ENCODE data around the gene ANXA10. TPM values are rescaled to one million over a fixed set of nuclear protein-coding genes. Genes with fewer than 3 reads are reported as not detected.
"Not testable (repeated sequence)": the region's sequence is repeated elsewhere in the genome, so short reads cannot be mapped to it uniquely, and the experiment has no call there.

The ANXA10 gene
- total and polyA plus RNA-seq, 2 experiments from 2014 or later, result 0.22 to 0.44 TPM

- peak overlapping the region; percentile 33 for H3K4me2 ChIP-seq (ENCODE audit: unreplicated experiment)
- H3K9me3 ChIP-seq (ENCODE audit: low read depth), result no peaks in the 10 kb centered on the region
- no peak overlapping the region for H3K4me3 ChIP-seq
- no peaks in the 10 kb centered on the region for H3K27me3 ChIP-seq (replicated peaks; ENCODE audit: insufficient read depth)
- no peaks in the 10 kb centered on the region for H3K79me2 ChIP-seq (ENCODE audit: insufficient read depth)
- H3K4me1 ChIP-seq (ENCODE audit: insufficient read depth), result peaks cover 37% of the 10 kb centered on the region
- no peaks in the 10 kb centered on the region for H3K9me2 ChIP-seq (ENCODE audit: insufficient read depth)
- no peaks in the 10 kb centered on the region for H3K36me3 ChIP-seq (ENCODE audit: low read depth)
- H4K20me1 ChIP-seq (ENCODE audit: insufficient read depth), result no peaks in the 10 kb centered on the region
- H2AFZ ChIP-seq, result no peak overlapping the region
- H3K27ac ChIP-seq, result peak overlapping the region; percentile 12; the same call in 1 of the 2 replicates
- 0% methylated on average over 1 of the region's 1 CpG for WGBS, 2 experiments (ENCODE audit: low coverage in 1 of 2, low lambda C conversion rate in 2 of 2, missing lambda C conversion rate in 2 of 2)
- in situ Hi-C loops (cut with MboI), result no loop called here
- H3F3A ChIP-seq (ENCODE audit: insufficient read depth), result peaks cover 31% of the 10 kb centered on the region
- no peak overlapping the region for H3K9ac ChIP-seq
- DNase-seq, result peak; percentile 52
- no peak for TF ChIP-seq EZH2 (IDR thresholded peaks at IDR 0.05; ENCODE audit: insufficient read depth, poor library complexity, severe bottlenecking)
These were observed 5.9 kb downstream of the ANXA10 start for GRCh38 chr4:168098248-168098717.

- no peaks in the 10 kb centered on the region for H3K36me3 ChIP-seq (ENCODE audit: low read depth)
- H3K9me3 ChIP-seq (ENCODE audit: low read depth), result no peaks in the 10 kb centered on the region
- H3K79me2 ChIP-seq (ENCODE audit: insufficient read depth), result no peaks in the 10 kb centered on the region
- H2AFZ ChIP-seq, result no peak overlapping the region
- WGBS, 2 experiments (ENCODE audit: low coverage in 1 of 2, low lambda C conversion rate in 2 of 2, missing lambda C conversion rate in 2 of 2), result 80 to 83% methylated on average over 3 of the region's 3 CpGs
- H3K27ac ChIP-seq, result no peak overlapping the region
- H3K9ac ChIP-seq, result no peak overlapping the region
- in situ Hi-C loops (cut with MboI), result no loop called here
- H3K9me2 ChIP-seq (ENCODE audit: insufficient read depth), result no peaks in the 10 kb centered on the region
- H3K27me3 ChIP-seq (replicated peaks; ENCODE audit: insufficient read depth), result no peaks in the 10 kb centered on the region
- no peaks in the 10 kb centered on the region for H4K20me1 ChIP-seq (ENCODE audit: insufficient read depth)
- H3K4me1 ChIP-seq (ENCODE audit: insufficient read depth), result peaks cover 37% of the 10 kb centered on the region
- DNase-seq, result no peak
- H3F3A ChIP-seq (ENCODE audit: insufficient read depth), result peaks cover 31% of the 10 kb centered on the region
- no peak for TF ChIP-seq EZH2phosphoT487 (IDR thresholded peaks at IDR 0.05; ENCODE audit: insufficient read depth, low read depth)
- TF ChIP-seq EZH2 (IDR thresholded peaks at IDR 0.05; ENCODE audit: insufficient read depth, poor library complexity, severe bottlenecking), result no peak
- H3K4me2 ChIP-seq (ENCODE audit: unreplicated experiment), result no peak overlapping the region
- no peak overlapping the region for H3K4me3 ChIP-seq
These were observed 6.9 kb downstream of the ANXA10 start for GRCh38 chr4:168099195-168099594.

GRCh38 chr4:168101026-168101425 is 8.7 kb downstream of the ANXA10 start:
- DNase-seq, result no peak
- Histone ChIP-seq H3K36me3 (ENCODE audit: low read depth) (no peaks in the 10 kb centered on the region), H3K27ac (no peak overlapping the region), H4K20me1 (ENCODE audit: insufficient read depth) (no peaks in the 10 kb centered on the region), H2AFZ (no peak overlapping the region), H3K4me1 (ENCODE audit: insufficient read depth) (peaks cover 31% of the 10 kb centered on the region), H3F3A (ENCODE audit: insufficient read depth) (peaks cover 27% of the 10 kb centered on the region), H3K9ac (no peak overlapping the region), H3K9me3 (ENCODE audit: low read depth) (no peaks in the 10 kb centered on the region), H3K9me2 (ENCODE audit: insufficient read depth) (no peaks in the 10 kb centered on the region), H3K27me3 (replicated peaks; ENCODE audit: insufficient read depth) (no peaks in the 10 kb centered on the region), H3K4me2 (ENCODE audit: unreplicated experiment) (no peak overlapping the region), H3K79me2 (ENCODE audit: insufficient read depth) (no peaks in the 10 kb centered on the region), H3K4me3 (no peak overlapping the region)
- WGBS, 2 experiments (ENCODE audit: low coverage in 1 of 2, low lambda C conversion rate in 2 of 2, missing lambda C conversion rate in 2 of 2), result 44 to 56% methylated on average over 1 of the region's 1 CpG
- in situ Hi-C loops (cut with MboI), result no loop called here
- TF ChIP-seq EZH2phosphoT487 (IDR thresholded peaks at IDR 0.05; ENCODE audit: insufficient read depth, low read depth), result no peak
- no peak for TF ChIP-seq EZH2 (IDR thresholded peaks at IDR 0.05; ENCODE audit: insufficient read depth, poor library complexity, severe bottlenecking)

- in situ Hi-C loops (cut with MboI), result no loop called here
- Histone ChIP-seq H3K27me3 (replicated peaks; ENCODE audit: insufficient read depth) (no peaks in the 10 kb centered on the region), H3K36me3 (ENCODE audit: low read depth) (no peaks in the 10 kb centered on the region), H3K4me1 (ENCODE audit: insufficient read depth) (peaks cover 20% of the 10 kb centered on the region), H3K4me2 (ENCODE audit: unreplicated experiment) (no peak overlapping the region), H3K4me3 (no peak overlapping the region), H3K9ac (no peak overlapping the region), H3K27ac (no peak overlapping the region), H3K79me2 (ENCODE audit: insufficient read depth) (no peaks in the 10 kb centered on the region), H3K9me2 (ENCODE audit: insufficient read depth) (no peaks in the 10 kb centered on the region), H3K9me3 (ENCODE audit: low read depth) (no peaks in the 10 kb centered on the region), H2AFZ (no peak overlapping the region), H3F3A (ENCODE audit: insufficient read depth) (peaks cover 21% of the 10 kb centered on the region), H4K20me1 (ENCODE audit: insufficient read depth) (no peaks in the 10 kb centered on the region)
- no peak for DNase-seq
- 58 to 64% methylated on average over 3 of the region's 3 CpGs for WGBS, 2 experiments (ENCODE audit: low coverage in 1 of 2, low lambda C conversion rate in 2 of 2, missing lambda C conversion rate in 2 of 2)
- TF ChIP-seq EZH2phosphoT487 (IDR thresholded peaks at IDR 0.05; ENCODE audit: insufficient read depth, low read depth), result no peak
- TF ChIP-seq EZH2 (IDR thresholded peaks at IDR 0.05; ENCODE audit: insufficient read depth, poor library complexity, severe bottlenecking), result no peak
These were observed 10.1 kb downstream of the ANXA10 start for GRCh38 chr4:168102403-168102802.

GRCh38 chr4:168109527-168109926 is 17.2 kb downstream of the ANXA10 start:
- H2AFZ ChIP-seq, result no peak overlapping the region
- peaks cover 9% of the 10 kb centered on the region for H3K4me1 ChIP-seq (ENCODE audit: insufficient read depth)
- in situ Hi-C loops (cut with MboI), result no loop called here
- TF ChIP-seq EZH2 (IDR thresholded peaks at IDR 0.05; ENCODE audit: insufficient read depth, poor library complexity, severe bottlenecking), result no peak
- no peak for TF ChIP-seq EZH2phosphoT487 (IDR thresholded peaks at IDR 0.05; ENCODE audit: insufficient read depth, low read depth)
- H3K9ac ChIP-seq, result no peak overlapping the region
- H4K20me1 ChIP-seq (ENCODE audit: insufficient read depth), result no peaks in the 10 kb centered on the region
- no peak overlapping the region for H3K4me3 ChIP-seq
- no peak overlapping the region for H3K27ac ChIP-seq
- no peaks in the 10 kb centered on the region for H3K9me2 ChIP-seq (ENCODE audit: insufficient read depth)
- no peaks in the 10 kb centered on the region for H3F3A ChIP-seq (ENCODE audit: insufficient read depth)
- H3K9me3 ChIP-seq (ENCODE audit: low read depth), result no peaks in the 10 kb centered on the region
- no peak for DNase-seq
- H3K36me3 ChIP-seq (ENCODE audit: low read depth), result no peaks in the 10 kb centered on the region
- H3K4me2 ChIP-seq (ENCODE audit: unreplicated experiment), result no peak overlapping the region
- no peaks in the 10 kb centered on the region for H3K79me2 ChIP-seq (ENCODE audit: insufficient read depth)
- H3K27me3 ChIP-seq (replicated peaks; ENCODE audit: insufficient read depth), result no peaks in the 10 kb centered on the region

- H3K4me2 ChIP-seq (ENCODE audit: unreplicated experiment); H3K27ac ChIP-seq; H3K79me2 ChIP-seq (ENCODE audit: insufficient read depth); H3K9me2 ChIP-seq (ENCODE audit: insufficient read depth); H4K20me1 ChIP-seq (ENCODE audit: insufficient read depth); H3K4me1 ChIP-seq (ENCODE audit: insufficient read depth); H3K9me3 ChIP-seq (ENCODE audit: low read depth); H3F3A ChIP-seq (ENCODE audit: insufficient read depth); H3K4me3 ChIP-seq; H3K36me3 ChIP-seq (ENCODE audit: low read depth); H2AFZ ChIP-seq; H3K9ac ChIP-seq; in situ Hi-C loops (cut with MboI); DNase-seq; H3K27me3 ChIP-seq (replicated peaks; ENCODE audit: insufficient read depth): not testable (repeated sequence)
- 15 to 23% methylated on average over 1 of the region's 1 CpG for WGBS, 2 experiments (ENCODE audit: low coverage in 1 of 2, low lambda C conversion rate in 2 of 2, missing lambda C conversion rate in 2 of 2)
These were observed 20.7 kb downstream of the ANXA10 start for GRCh38 chr4:168113059-168113458.
